ENCODE data around the gene MAST3.

GRCh38 chr19:18194181-18194530 is 96.6 kb downstream of the MAST3 start:
- TF ChIP-seq CTCF (IDR thresholded peaks at IDR 0.05) (no peak), POLR2A (IDR thresholded peaks at IDR 0.05) (no peak)

Measured in uterus (tissue), 2 donors.